Spleen (tissue), 7 donors: ENCODE results near the gene MFNG.

Experiments used
- CTCF ChIP-seq, 11 experiments: fragments of 200-600 bp in 7 of 11; fragments of 450-650 bp in 4 of 11; sonication (generic) in 4 of 11; IDR thresholded peaks in 8 of 11; conservative IDR thresholded peaks in 3 of 11; 1 replicate in 7 of 11; 2 replicates in 4 of 11; pipeline versions ENCODE4 v1.4.0 to v1.8.0; 2016 to 2021; ENCODE audit warnings: antibody characterized with exemption in 11 of 11, inconsistent platforms in 4 of 11, mild to moderate bottlenecking in 1 of 11
- POLR2AphosphoS5 ChIP-seq, 3 donors: sonication (generic); formaldehyde crosslinking; IDR thresholded peaks; one replicate each; pipeline ENCODE4 v1.5.1; 2017; ENCODE audit warnings: antibody characterized with exemption in 3 of 3
- donor health status: DM: no; HTN: no; CAD: no; lungs with moderate emphysema.
- donor health status: DM: no; HTN: no; CAD: no.
- donor health status: DM: no; HTN: no; CAD: no.

GRCh38 chr22:37442135-37442534 lies 44.0 kb downstream of the MFNG start:
- no peak for TF ChIP-seq CTCF (IDR thresholded peaks at IDR 0.05 in 8 of 11, conservative IDR thresholded peaks at IDR 0.05 in 3 of 11)
- no peak for TF ChIP-seq POLR2AphosphoS5 (IDR thresholded peaks at IDR 0.05)
